ENCODE results near the gene SEMA6A.

- TF ChIP-seq CTCF (IDR thresholded peaks at IDR 0.05) (no peak), POLR2A (IDR thresholded peaks at IDR 0.05) (no peak)
Measured at GRCh38 chr5:116573702-116574366, 789 bp downstream of the SEMA6A start.

Measured in right lobe of liver (tissue), 4 donors.